T-helper 1 cell treated with Interleukin-12 subunit alpha and Interleukin-12 subunit beta and Interleukin-4 antibody, amounts not matched to agents 30 μg/mL and 1 μg/mL, for 36 hours (primary cell): ENCODE results near the gene HUNK.
"Not testable (repeated sequence)": the region's sequence is repeated elsewhere in the genome, so short reads cannot be mapped to it uniquely, and the experiment has no call there.

Source experiments
- H3K27ac Mint-ChIP-seq: one replicate; pipeline ENCODE4 v1.8.0; 2021; ENCODE audit warnings: mild to moderate bottlenecking, mixed read lengths
- H3K27me3 Mint-ChIP-seq: one replicate; pipeline ENCODE4 v1.8.0; 2021; ENCODE audit warnings: low read depth, mixed read lengths
- H3K36me3 Mint-ChIP-seq: one replicate; pipeline ENCODE4 v1.8.0; 2021; ENCODE audit warnings: low read depth, mixed read lengths
- H3K4me1 Mint-ChIP-seq: one replicate; pipeline ENCODE4 v1.8.0; 2021; ENCODE audit warnings: low read depth, mixed read lengths
- H3K4me3 Mint-ChIP-seq: one replicate; pipeline ENCODE4 v1.8.0; 2021; ENCODE audit warnings: mild to moderate bottlenecking, moderate library complexity, mixed read lengths
- H3K9me3 Mint-ChIP-seq: one replicate; pipeline ENCODE4 v1.8.0; 2021; ENCODE audit warnings: mixed read lengths

Gene HUNK

GRCh38 chr21:31857096-31857495, 15.7 kb upstream of the HUNK start:
- H3K27ac Mint-ChIP-seq: no peak overlapping the region
- no peak overlapping the region for H3K4me3 Mint-ChIP-seq
- H3K36me3 Mint-ChIP-seq: no peaks in the 10 kb centered on the region
- no peaks in the 10 kb centered on the region for H3K4me1 Mint-ChIP-seq
- H3K27me3 Mint-ChIP-seq: no peaks in the 10 kb centered on the region
- no peaks in the 10 kb centered on the region for H3K9me3 Mint-ChIP-seq

GRCh38 chr21:31857631-31858030, 15.2 kb upstream of the HUNK start:
- H3K4me3 Mint-ChIP-seq, H3K27me3 Mint-ChIP-seq, H3K36me3 Mint-ChIP-seq, H3K4me1 Mint-ChIP-seq, H3K9me3 Mint-ChIP-seq, H3K27ac Mint-ChIP-seq: not testable (repeated sequence)

GRCh38 chr21:31860851-31861250, 12.0 kb upstream of the HUNK start:
- H3K9me3 Mint-ChIP-seq: no peaks in the 10 kb centered on the region
- H3K27me3 Mint-ChIP-seq: no peaks in the 10 kb centered on the region
- no peak overlapping the region for H3K27ac Mint-ChIP-seq
- no peaks in the 10 kb centered on the region for H3K36me3 Mint-ChIP-seq
- H3K4me1 Mint-ChIP-seq: no peaks in the 10 kb centered on the region
- H3K4me3 Mint-ChIP-seq: no peak overlapping the region

- Mint-ChIP-seq H3K27ac (no peak overlapping the region), H3K9me3 (no peaks in the 10 kb centered on the region), H3K36me3 (no peaks in the 10 kb centered on the region), H3K4me1 (no peaks in the 10 kb centered on the region), H3K4me3 (no peak overlapping the region), H3K27me3 (no peaks in the 10 kb centered on the region)
Observed at GRCh38 chr21:31862078-31862477, 10.7 kb upstream of the HUNK start.

DNA sequence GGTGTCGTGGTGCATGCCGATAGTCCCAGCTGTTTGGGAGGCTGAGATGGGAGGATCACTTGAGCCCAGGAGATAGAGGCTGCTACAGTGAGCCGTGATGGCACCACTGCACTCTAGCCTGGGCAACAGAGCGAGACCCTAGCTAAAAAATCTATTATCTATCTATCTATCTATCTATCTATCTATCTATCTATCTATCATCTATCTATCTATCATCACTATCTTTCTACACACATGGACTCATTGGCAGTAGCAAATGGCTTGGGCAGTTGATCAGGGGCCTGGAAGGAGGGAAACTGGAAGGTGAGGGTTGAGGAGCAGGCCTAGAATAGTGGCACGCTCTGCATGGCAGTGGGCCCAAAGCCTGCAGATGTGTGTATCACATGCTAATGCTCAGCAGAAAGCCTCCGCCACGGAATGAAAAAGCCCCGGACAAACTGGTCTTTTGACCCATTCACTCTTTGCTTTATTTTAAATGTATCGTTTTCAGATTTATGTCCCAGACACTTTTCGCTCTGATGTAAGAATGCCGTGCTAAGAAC, 7.3 kb upstream of the HUNK start:
- Mint-ChIP-seq H3K36me3 (no peaks in the 10 kb centered on the region), H3K27me3 (peaks cover 15% of the 10 kb centered on the region), H3K4me3 (no peak overlapping the region), H3K4me1 (no peaks in the 10 kb centered on the region), H3K9me3 (no peaks in the 10 kb centered on the region), H3K27ac (no peak overlapping the region)

DNA sequence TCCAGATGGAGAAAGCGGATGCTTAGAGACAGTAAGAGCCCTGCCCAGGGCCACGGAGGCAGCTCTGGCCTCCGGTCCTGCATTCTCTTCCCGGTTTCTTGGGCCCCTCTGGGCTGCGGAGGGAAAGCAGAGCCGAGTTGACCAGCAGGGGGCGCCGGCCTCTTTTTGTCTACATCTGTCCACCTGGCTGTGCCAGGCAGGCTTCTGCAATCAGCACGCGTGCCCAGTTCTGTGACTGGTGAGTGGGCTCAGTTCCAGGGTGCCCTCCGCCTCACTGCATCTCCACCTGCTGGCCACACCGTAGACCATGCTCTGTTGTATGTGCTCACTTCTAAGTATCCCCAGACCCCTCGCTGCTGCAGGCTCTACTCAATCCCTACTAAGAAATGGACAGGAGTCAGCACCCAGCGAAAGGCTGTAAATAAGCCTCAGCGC, 6.7 kb upstream of the HUNK start:
- Mint-ChIP-seq H3K4me3 (no peak overlapping the region), H3K36me3 (no peaks in the 10 kb centered on the region), H3K27me3 (peaks cover 21% of the 10 kb centered on the region), H3K9me3 (no peaks in the 10 kb centered on the region), H3K27ac (no peak overlapping the region), H3K4me1 (no peaks in the 10 kb centered on the region)

- Mint-ChIP-seq H3K36me3 (no peaks in the 10 kb centered on the region), H3K27me3 (peaks cover 43% of the 10 kb centered on the region), H3K9me3 (no peaks in the 10 kb centered on the region), H3K4me3 (no peak overlapping the region), H3K4me1 (peaks cover 5% of the 10 kb centered on the region), H3K27ac (no peak overlapping the region)
Observed at GRCh38 chr21:31869750-31870149, 3.1 kb upstream of the HUNK start.

GRCh38 chr21:31870472-31871193, 2.2 kb upstream of the HUNK start:
- no peak overlapping the region for H3K4me3 Mint-ChIP-seq
- peaks cover 50% of the 10 kb centered on the region for H3K27me3 Mint-ChIP-seq
- H3K27ac Mint-ChIP-seq: no peak overlapping the region
- H3K36me3 Mint-ChIP-seq: no peaks in the 10 kb centered on the region
- no peaks in the 10 kb centered on the region for H3K9me3 Mint-ChIP-seq
- H3K4me1 Mint-ChIP-seq: peaks cover 5% of the 10 kb centered on the region

- not testable (repeated sequence) for H3K36me3 Mint-ChIP-seq, H3K4me1 Mint-ChIP-seq, H3K4me3 Mint-ChIP-seq, H3K9me3 Mint-ChIP-seq, H3K27ac Mint-ChIP-seq
- peaks cover 58% of the 10 kb centered on the region for H3K27me3 Mint-ChIP-seq
Observed at GRCh38 chr21:31871371-31871770, 1.4 kb upstream of the HUNK start.

GRCh38 chr21:31872072-31872451, 758 bp upstream of the HUNK start:
- peaks cover 5% of the 10 kb centered on the region for H3K4me1 Mint-ChIP-seq
- no peaks in the 10 kb centered on the region for H3K36me3 Mint-ChIP-seq
- peak overlapping the region; percentile 63 for H3K4me3 Mint-ChIP-seq
- peaks cover 61% of the 10 kb centered on the region for H3K27me3 Mint-ChIP-seq
- no peak overlapping the region for H3K27ac Mint-ChIP-seq
- H3K9me3 Mint-ChIP-seq: no peaks in the 10 kb centered on the region

GRCh38 chr21:31873275-31873695, 465 bp downstream of the HUNK start:
- Mint-ChIP-seq H3K27me3 (peaks cover 69% of the 10 kb centered on the region), H3K27ac (no peak overlapping the region), H3K36me3 (no peaks in the 10 kb centered on the region), H3K4me1 (peaks cover 5% of the 10 kb centered on the region), H3K4me3 (no peak overlapping the region), H3K9me3 (no peaks in the 10 kb centered on the region)

DNA sequence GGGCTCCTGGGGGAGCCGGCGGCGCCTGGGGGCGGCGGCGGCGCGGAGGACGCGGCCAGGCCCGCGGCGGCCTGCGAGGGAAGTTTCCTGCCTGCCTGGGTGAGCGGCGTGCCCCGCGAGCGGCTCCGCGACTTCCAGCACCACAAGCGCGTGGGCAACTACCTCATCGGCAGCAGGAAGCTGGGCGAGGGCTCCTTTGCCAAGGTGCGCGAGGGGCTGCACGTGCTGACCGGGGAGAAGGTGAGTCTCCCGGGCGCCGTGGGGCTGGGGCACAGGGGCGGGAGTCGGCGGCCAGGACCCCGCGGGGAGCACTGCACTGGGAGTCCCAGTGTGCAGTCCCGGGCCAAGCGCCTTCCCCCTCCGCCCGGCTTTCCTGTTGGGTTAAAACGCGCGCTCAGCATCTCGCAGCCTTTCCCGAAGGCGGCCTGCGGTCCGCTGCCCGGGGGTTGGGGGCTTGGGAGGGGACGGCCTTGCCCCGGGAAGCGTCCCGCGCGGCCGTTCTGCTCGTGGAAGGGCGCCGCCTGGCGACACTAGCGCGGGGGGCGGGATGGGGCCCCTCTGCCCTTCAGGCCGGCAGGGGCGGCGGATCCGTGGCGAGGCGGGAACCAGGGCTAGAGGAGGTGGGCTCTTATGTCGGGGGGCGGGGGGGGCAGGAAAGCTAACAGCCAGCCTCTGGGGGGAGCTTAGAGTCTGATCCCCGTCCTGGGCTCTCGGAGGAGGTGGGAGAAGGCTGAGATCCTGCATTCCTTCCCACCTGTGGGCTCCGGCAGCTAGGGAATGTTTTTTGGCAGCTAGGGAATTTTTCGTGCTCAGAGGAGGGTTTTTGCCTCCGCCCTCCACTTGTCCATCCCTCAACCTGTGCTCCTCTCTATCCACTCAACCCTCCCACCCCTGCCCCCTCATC, 1.1 kb downstream of the HUNK start:
- peaks cover 71% of the 10 kb centered on the region for H3K27me3 Mint-ChIP-seq
- H3K36me3 Mint-ChIP-seq: no peaks in the 10 kb centered on the region
- peaks cover 5% of the 10 kb centered on the region for H3K4me1 Mint-ChIP-seq
- H3K9me3 Mint-ChIP-seq: no peaks in the 10 kb centered on the region
- H3K4me3 Mint-ChIP-seq: no peak overlapping the region
- H3K27ac Mint-ChIP-seq: no peak overlapping the region

DNA sequence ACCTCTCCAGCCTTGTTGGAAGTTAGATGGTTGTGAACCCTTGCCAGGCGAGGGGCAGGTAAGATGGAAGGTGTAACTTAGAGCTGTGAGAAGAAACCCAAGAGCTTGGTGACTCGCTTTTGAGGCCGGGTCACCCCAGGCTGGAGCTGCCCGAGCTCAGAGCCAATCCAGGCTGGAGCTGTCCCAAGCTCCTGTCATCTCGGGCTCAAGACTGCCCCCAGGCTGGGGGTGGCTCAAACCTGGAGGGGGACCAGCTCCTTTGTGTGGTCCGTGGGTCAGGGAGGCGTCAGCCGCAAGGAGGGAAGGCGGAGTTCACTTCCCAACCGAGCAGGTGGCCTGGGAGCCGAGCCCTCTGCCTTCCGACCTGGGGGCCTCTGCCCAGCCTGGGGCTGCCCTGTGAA, 2.0 kb downstream of the HUNK start:
- Mint-ChIP-seq H3K4me3 (no peak overlapping the region), H3K9me3 (no peaks in the 10 kb centered on the region), H3K27me3 (peaks cover 67% of the 10 kb centered on the region), H3K27ac (no peak overlapping the region), H3K4me1 (peaks cover 5% of the 10 kb centered on the region), H3K36me3 (no peaks in the 10 kb centered on the region)

DNA sequence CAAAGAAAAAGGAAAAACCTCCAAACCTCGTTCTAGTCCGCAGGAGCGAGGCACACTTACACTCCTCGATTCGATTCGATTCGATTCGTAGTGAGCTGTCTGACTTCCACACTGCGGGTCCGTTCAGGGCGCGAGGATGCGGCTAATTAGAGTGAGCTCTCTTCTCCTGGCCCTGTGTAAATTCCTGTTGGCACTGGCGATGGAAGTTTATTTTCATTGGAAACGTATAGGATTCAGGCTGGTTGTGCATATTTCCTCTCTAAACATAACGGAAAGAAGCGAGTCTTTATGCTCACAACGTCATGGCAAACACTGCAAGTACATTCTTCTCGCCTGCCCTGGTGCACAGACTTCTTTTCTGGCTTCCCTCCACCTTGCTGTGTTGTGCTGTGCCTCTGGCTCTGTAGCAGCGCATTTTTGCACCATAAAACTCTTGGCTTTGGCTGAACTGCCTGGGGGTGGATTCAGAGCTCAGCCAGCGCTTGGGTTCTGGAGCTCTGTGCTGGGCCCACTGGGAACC, 2.7 kb downstream of the HUNK start:
- Mint-ChIP-seq H3K36me3 (no peaks in the 10 kb centered on the region), H3K27ac (no peak overlapping the region), H3K9me3 (no peaks in the 10 kb centered on the region), H3K4me1 (peaks cover 5% of the 10 kb centered on the region), H3K4me3 (no peak overlapping the region), H3K27me3 (peaks cover 64% of the 10 kb centered on the region)
